Activated CD4-positive, alpha-beta T cell treated with anti-CD3 and anti-CD28 coated beads, Interleukin-2, amount 10 ng/mL, durations not matched to agents 7 days and 5 days (primary cell): ENCODE data around the gene BICRAL. TPM values are rescaled to one million over a fixed set of nuclear protein-coding genes. Genes with fewer than 3 reads are reported as not detected.
"Not testable (repeated sequence)": the region's sequence is repeated elsewhere in the genome, so short reads cannot be mapped to it uniquely, and the experiment has no call there.

ENCODE experiments used
- CTCF ChIA-PET: fragments of 350-600 bp; sonication (Branson Sonifier 250); formaldehyde crosslinking; loops from one replicate; lab custom pipeline; 2021; ENCODE audit warnings: antibody characterized with exemption; lab: Charles Lee
- POLR2A ChIA-PET: fragments of 350-600 bp; sonication (Branson Sonifier 250); formaldehyde crosslinking; loops from one replicate; lab custom pipeline; 2021; ENCODE audit warnings: antibody characterized with exemption; lab: Charles Lee
- DNase-seq: peaks from one replicate; pipeline ENCODE4 v3.0.0-alpha.2; 2020
- H3K27ac Mint-ChIP-seq: one replicate; pipeline ENCODE4 v1.8.0; 2021; ENCODE audit warnings: mild to moderate bottlenecking, moderate library complexity, mixed read lengths
- H3K27me3 Mint-ChIP-seq: one replicate; pipeline ENCODE4 v1.8.0; 2021; ENCODE audit warnings: mixed read lengths
- H3K36me3 Mint-ChIP-seq: one replicate; pipeline ENCODE4 v1.8.0; 2021; ENCODE audit warnings: low read depth, mixed read lengths
- H3K4me1 Mint-ChIP-seq: one replicate; pipeline ENCODE4 v1.8.0; 2021; ENCODE audit warnings: mixed read lengths
- H3K4me3 Mint-ChIP-seq: one replicate; pipeline ENCODE4 v1.8.0; 2021; ENCODE audit warnings: mild to moderate bottlenecking, moderate library complexity, mixed read lengths
- H3K9me3 Mint-ChIP-seq: one replicate; pipeline ENCODE4 v1.8.0; 2021; ENCODE audit warnings: mixed read lengths
- total RNA-seq, 2 experiments: library from RNA; stranded (reverse); gene quantifications; one replicate each; pipeline ENCODE4 v1.2.3, GENCODE V29; 2021

Gene BICRAL
- total RNA-seq, 2 experiments from 2014 or later, result 23.4 to 27.8 TPM

DNA sequence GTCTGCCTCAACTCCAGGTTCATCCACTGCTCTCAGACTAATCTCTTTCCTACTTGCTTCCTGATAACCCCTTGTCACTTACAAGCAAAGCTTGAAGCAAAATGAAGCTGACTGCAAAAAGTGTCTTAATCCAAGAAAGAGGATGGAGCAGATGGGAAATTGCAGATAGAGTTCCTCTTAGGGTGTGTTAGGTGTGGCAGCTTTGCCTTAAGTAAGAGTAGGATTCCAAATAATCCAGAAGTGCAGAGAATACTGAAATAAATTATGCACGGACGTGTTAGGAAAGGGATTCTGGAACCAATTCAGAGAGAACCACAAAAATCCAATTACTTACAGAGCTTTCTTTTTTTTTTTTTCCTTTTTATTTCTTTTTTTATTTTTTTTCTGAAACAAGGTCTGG lies 91.5 kb downstream of the BICRAL start:
- peaks cover 6% of the 10 kb centered on the region for H3K4me1 Mint-ChIP-seq
- CTCF ChIA-PET, result interaction anchor here (1.1 to 1.6 kb wide), 2 partner anchors 10 to 212 kb away, joined by 5 to 8 read pairs; no protein-coding TSS in a partner anchor
- H3K27me3 Mint-ChIP-seq, result no peaks in the 10 kb centered on the region
- no peak overlapping the region for H3K4me3 Mint-ChIP-seq
- H3K27ac Mint-ChIP-seq, result no peak overlapping the region
- DNase-seq, result no peak
- POLR2A ChIA-PET, result no interaction called here
- peaks cover 2% of the 10 kb centered on the region for H3K36me3 Mint-ChIP-seq
- H3K9me3 Mint-ChIP-seq, result no peaks in the 10 kb centered on the region

GRCh38 chr6:42877695-42878094 lies 95.8 kb downstream of the BICRAL start:
- H3K36me3 Mint-ChIP-seq, result peaks cover 11% of the 10 kb centered on the region
- no peaks in the 10 kb centered on the region for H3K9me3 Mint-ChIP-seq
- peak overlapping the region; percentile 27 for H3K4me3 Mint-ChIP-seq
- no peak for DNase-seq
- H3K27ac Mint-ChIP-seq, result peak overlapping the region; percentile 19
- ChIA-PET POLR2A (interaction anchor here (0.6 kb wide), 1 partner anchor 145 kb away, joined by 9 read pairs; no protein-coding TSS in a partner anchor), CTCF (interaction anchor here (0.7 to 2.0 kb wide), 5 partner anchors 39 to 216 kb away, joined by 3 to 5 read pairs (median 4); no protein-coding TSS in a partner anchor)
- H3K4me1 Mint-ChIP-seq, result peaks cover 15% of the 10 kb centered on the region
- no peaks in the 10 kb centered on the region for H3K27me3 Mint-ChIP-seq

DNA sequence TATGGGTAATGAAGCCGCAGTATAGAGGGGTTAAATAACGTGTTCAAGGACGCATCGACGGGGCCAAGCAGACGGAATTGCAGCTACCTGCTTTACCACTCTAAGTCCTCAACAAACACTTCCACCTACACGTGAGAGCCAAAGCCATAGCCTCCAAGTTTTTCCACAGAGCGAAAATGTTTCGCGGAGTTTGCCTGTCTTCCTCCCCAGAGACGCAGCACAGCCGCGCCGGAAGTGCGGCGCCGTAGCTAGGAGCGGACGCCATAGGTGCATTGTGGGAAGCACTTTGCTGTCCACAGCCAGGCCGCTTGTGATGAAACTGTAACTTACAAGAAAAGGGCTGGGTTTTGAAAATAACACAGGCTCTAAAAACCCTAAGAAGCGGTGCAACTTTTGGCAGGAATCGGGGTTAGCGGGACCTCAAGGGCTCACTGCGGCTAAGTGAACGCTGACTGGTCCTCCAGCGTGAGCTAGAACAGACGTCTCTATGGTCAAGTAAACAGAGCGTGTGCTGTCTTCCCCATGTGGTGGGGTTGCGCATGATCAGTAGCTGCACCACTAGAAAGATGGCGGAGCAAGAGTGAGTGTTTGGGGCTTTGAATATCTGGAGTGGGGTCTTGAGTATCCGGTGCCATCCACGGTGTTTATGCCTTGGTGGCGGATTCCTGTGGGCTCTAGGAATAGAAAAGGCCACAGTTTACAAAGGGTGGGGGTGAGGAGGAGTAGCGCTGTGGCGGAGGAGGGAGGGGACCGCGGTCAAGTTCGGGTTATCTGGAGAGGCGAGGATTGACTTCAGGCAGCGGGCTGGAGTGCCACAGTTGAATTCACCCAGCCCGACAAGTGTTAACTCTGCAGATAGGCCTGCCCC lies 97.8 kb downstream of the BICRAL start, which contains the start of gene RPL7L1:
Gene RPL7L1 (plus strand): TSS at position 245 of the 868 bp plus-strand sequence. CDS start 295 bp downstream, at position 540.
- peak within 1 kb of the TSS; percentile 99 for H3K27ac Mint-ChIP-seq
- H3K4me3 Mint-ChIP-seq, result peak within 1 kb of the TSS; percentile 96
- peaks cover 27% of the 10 kb centered on the region for H3K36me3 Mint-ChIP-seq
- H3K4me1 Mint-ChIP-seq, result peaks cover 25% of the 10 kb centered on the region
- POLR2A ChIA-PET, result interaction anchor here (0.7 to 1.2 kb wide), 5 partner anchors 9 to 133 kb away, joined by 3 to 5 read pairs (median 4); partner anchors contain the start of gene TBCC
- H3K9me3 Mint-ChIP-seq, result no peaks in the 10 kb centered on the region
- CTCF ChIA-PET, result interaction anchor here (0.6 to 1.6 kb wide), 7 partner anchors 11 to 218 kb away, joined by 3 to 5 read pairs (median 4); partner anchors contain the start of gene TBCC
- peak; percentile 89 for DNase-seq
- H3K27me3 Mint-ChIP-seq, result no peaks in the 10 kb centered on the region

GRCh38 chr6:42880240-42880817 lies 98.5 kb downstream of the BICRAL start:
- H3K9me3 Mint-ChIP-seq, H3K27me3 Mint-ChIP-seq, DNase-seq: not testable (repeated sequence)
- POLR2A ChIA-PET, result interaction anchor here (0.6 to 1.2 kb wide), 4 partner anchors 8 to 310 kb away, joined by 3 to 5 read pairs (median 4); partner anchors contain the start of gene TBCC
- Mint-ChIP-seq H3K4me3 (peak overlapping the region; percentile 96), H3K4me1 (peaks cover 28% of the 10 kb centered on the region), H3K36me3 (peaks cover 30% of the 10 kb centered on the region), H3K27ac (peak overlapping the region; percentile 99)
- CTCF ChIA-PET, result interaction anchor here (0.6 to 1.6 kb wide), 6 partner anchors 10 to 162 kb away, joined by 3 to 5 read pairs (median 4); a partner anchor contains a TSS

DNA sequence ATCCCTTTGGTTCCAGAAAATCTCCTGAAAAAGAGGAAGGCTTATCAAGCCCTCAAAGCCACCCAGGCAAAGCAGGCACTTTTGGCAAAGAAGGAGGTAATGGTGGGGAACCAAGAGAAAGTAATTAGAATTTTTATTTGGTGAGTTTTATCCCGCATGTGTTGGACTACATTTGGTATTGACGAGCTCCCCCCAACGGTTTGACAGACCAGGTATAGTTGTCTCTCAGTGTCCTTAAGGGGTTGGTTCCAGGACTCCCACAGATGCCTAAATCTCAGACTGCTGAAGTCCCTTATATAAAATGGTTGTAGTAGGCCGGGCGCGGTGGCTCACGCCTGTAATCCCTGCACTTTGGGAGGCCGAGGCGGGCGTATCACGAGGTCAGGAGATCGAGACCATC lies 99.0 kb downstream of the BICRAL start:
- Mint-ChIP-seq H3K27ac (peak overlapping the region; percentile 99), H3K4me1 (peaks cover 28% of the 10 kb centered on the region), H3K36me3 (peaks cover 35% of the 10 kb centered on the region), H3K4me3 (peak overlapping the region; percentile 96)
- not testable (repeated sequence) for DNase-seq, H3K9me3 Mint-ChIP-seq, H3K27me3 Mint-ChIP-seq
- ChIA-PET POLR2A (interaction anchor here (0.6 kb wide), 1 partner anchor 310 kb away, joined by 3 read pairs; no protein-coding TSS in a partner anchor), CTCF (interaction anchor here (0.7 to 1.2 kb wide), 3 partner anchors 10 to 1555 kb away, joined by 3 read pairs; a partner anchor contains a TSS)

- Mint-ChIP-seq H3K27ac (no peak overlapping the region), H3K9me3 (no peaks in the 10 kb centered on the region), H3K4me1 (peaks cover 28% of the 10 kb centered on the region), H3K27me3 (no peaks in the 10 kb centered on the region), H3K36me3 (peaks cover 42% of the 10 kb centered on the region), H3K4me3 (no peak overlapping the region)
- no peak for DNase-seq
- CTCF ChIA-PET, result interaction anchor here (0.6 to 1.6 kb wide), 4 partner anchors 140 to 324 kb away, joined by 3 to 6 read pairs (median 4); partner anchors contain the start of gene TBCC
- POLR2A ChIA-PET, result no interaction called here
These were observed 103.8 kb downstream of the BICRAL start for GRCh38 chr6:42885702-42886101.

- Mint-ChIP-seq H3K36me3 (peaks cover 35% of the 10 kb centered on the region), H3K4me1 (peaks cover 28% of the 10 kb centered on the region), H3K27ac (peak overlapping the region; percentile 50)
- CTCF ChIA-PET, DNase-seq, H3K9me3 Mint-ChIP-seq, H3K4me3 Mint-ChIP-seq, H3K27me3 Mint-ChIP-seq: not testable (repeated sequence)
- POLR2A ChIA-PET, result interaction anchor here (1.1 kb wide), 1 partner anchor 9 kb away, joined by 4 read pairs; the partner anchor contains the start of gene RPL7L1
These were observed 106.3 kb downstream of the BICRAL start for GRCh38 chr6:42888201-42888600.

DNA sequence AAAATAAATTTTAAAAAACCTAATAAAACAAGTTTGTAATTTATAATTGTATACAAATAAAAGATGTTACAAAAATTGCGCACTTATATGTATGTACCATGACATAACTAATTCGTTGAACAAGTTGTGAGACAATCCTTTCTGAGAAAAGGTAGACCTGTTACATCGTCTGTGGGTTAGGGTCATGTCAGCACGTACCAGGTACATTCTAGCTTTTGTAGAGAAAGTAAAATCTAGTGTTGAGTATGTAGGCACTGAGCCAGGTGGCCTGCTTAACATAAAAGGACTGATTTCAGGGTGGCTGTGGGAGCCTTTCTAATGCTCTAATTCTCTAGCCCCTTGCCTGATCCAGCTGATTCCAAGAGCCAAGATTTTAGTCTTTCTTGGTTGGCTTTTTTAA lies 108.0 kb downstream of the BICRAL start:
- POLR2A ChIA-PET, result interaction anchor here (0.6 kb wide), 2 partner anchors 40 to 355 kb away, joined by 3 to 6 read pairs; partner anchors contain the start of gene CNPY3
- peaks cover 20% of the 10 kb centered on the region for H3K36me3 Mint-ChIP-seq
- peaks cover 24% of the 10 kb centered on the region for H3K4me1 Mint-ChIP-seq
- H3K4me3 Mint-ChIP-seq, result peak overlapping the region; percentile 85
- H3K27me3 Mint-ChIP-seq, result no peaks in the 10 kb centered on the region
- CTCF ChIA-PET, result no interaction called here
- no peaks in the 10 kb centered on the region for H3K9me3 Mint-ChIP-seq
- peak overlapping the region; percentile 94 for H3K27ac Mint-ChIP-seq
- DNase-seq, result peak; percentile 22

DNA sequence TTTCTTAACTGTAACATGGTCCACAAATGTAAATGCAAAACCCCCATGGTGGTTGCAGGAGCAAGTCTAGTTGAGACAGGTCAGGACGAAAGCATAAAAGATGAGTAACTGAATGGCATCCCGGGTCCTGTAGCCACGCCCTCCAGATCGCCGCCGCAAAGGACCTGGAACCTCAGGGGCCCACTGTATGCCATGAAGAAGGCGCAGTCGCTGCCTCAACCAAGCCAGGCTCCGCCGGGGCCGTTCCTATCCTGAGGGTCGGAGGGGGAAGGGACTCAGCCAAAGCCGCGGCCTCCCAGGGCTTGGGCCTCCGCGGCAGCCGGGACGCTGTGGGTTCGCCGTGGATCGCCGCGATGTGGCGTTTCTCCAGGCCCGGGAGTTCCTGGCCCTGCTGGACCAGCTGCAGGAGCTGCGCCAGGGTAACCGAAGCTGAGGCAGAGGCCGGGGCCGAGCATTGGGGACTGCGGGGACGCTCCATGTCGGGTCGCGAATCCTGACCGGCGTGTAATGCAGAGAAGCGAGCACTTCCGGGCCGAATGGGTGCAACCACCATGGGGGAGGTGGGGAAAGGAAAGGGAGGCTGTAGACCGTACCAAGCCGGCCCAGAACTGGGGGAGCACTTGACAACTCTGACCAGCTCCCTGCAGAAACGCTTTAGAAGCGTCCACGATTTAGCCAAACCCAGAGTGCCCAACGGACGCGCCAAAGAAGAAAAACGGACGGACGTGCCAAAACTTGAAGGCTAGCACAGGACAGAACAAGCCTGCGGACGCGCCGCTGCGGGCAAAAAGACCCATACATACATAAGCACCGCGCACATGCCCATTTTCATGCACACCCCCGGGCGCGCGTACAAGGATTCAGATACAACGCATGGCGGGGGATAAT lies 108.7 kb downstream of the BICRAL start:
- no peaks in the 10 kb centered on the region for H3K9me3 Mint-ChIP-seq
- CTCF ChIA-PET, result interaction anchor here (0.6 to 1.5 kb wide), 4 partner anchors 8 to 103 kb away, joined by 3 read pairs; no protein-coding TSS in a partner anchor
- peaks cover 24% of the 10 kb centered on the region for H3K4me1 Mint-ChIP-seq
- H3K27ac Mint-ChIP-seq, result peak overlapping the region; percentile 94
- peak overlapping the region; percentile 85 for H3K4me3 Mint-ChIP-seq
- DNase-seq, result peak; percentile 94
- H3K36me3 Mint-ChIP-seq, result peaks cover 17% of the 10 kb centered on the region
- POLR2A ChIA-PET, result interaction anchor here (1.0 kb wide), 1 partner anchor 11 kb away, joined by 4 read pairs; the partner anchor contains the start of gene RPL7L1
- no peaks in the 10 kb centered on the region for H3K27me3 Mint-ChIP-seq

- H3K4me3 Mint-ChIP-seq, result peak overlapping the region; percentile 85
- peaks cover 24% of the 10 kb centered on the region for H3K4me1 Mint-ChIP-seq
- no peak for DNase-seq
- no peaks in the 10 kb centered on the region for H3K27me3 Mint-ChIP-seq
- peak overlapping the region; percentile 94 for H3K27ac Mint-ChIP-seq
- CTCF ChIA-PET, result interaction anchor here (0.7 to 1.5 kb wide), 4 partner anchors 9 to 178 kb away, joined by 3 to 4 read pairs (median 3); no protein-coding TSS in a partner anchor
- POLR2A ChIA-PET, result interaction anchor here (1.0 kb wide), 1 partner anchor 12 kb away, joined by 4 read pairs; the partner anchor contains the start of gene RPL7L1
- H3K9me3 Mint-ChIP-seq, result no peaks in the 10 kb centered on the region
- peaks cover 10% of the 10 kb centered on the region for H3K36me3 Mint-ChIP-seq
These were observed 109.4 kb downstream of the BICRAL start for GRCh38 chr6:42891199-42891722.
